GM18508 (cell line): Measurements from ENCODE around the gene MXD4.
"Not testable (repeated sequence)": the region's sequence is repeated elsewhere in the genome, so short reads cannot be mapped to it uniquely, and the experiment has no call there.

Experiments
- ATAC-seq: cut with Tn5 transposase; IDR thresholded peaks from one replicate; pipeline ENCODE4 v1.9.1; 2021; ENCODE audit warnings: moderate number of reproducible peaks; ENCODE audit not compliant: insufficient read depth, unreplicated experiment

The MXD4 gene

GRCh38 chr4:2276581-2277325 is 14.8 kb upstream of the MXD4 start:
- no peak for ATAC-seq

GRCh38 chr4:2275546-2276251 is 13.8 kb upstream of the MXD4 start:
- no peak for ATAC-seq

GRCh38 chr4:2275044-2275397 is 13.1 kb upstream of the MXD4 start:
- not testable (repeated sequence) for ATAC-seq

GRCh38 chr4:2274320-2275043 is 12.6 kb upstream of the MXD4 start:
- ATAC-seq = no peak

GRCh38 chr4:2273657-2274319 is 11.9 kb upstream of the MXD4 start:
- no peak for ATAC-seq

- ATAC-seq = no peak
These were observed 11.3 kb upstream of the MXD4 start for GRCh38 chr4:2273221-2273620.

GRCh38 chr4:2272828-2273120 is 10.9 kb upstream of the MXD4 start:
- no peak for ATAC-seq

GRCh38 chr4:2272026-2272827 is 10.3 kb upstream of the MXD4 start:
- no peak for ATAC-seq

GRCh38 chr4:2271279-2272025 is 9.5 kb upstream of the MXD4 start:
- no peak for ATAC-seq

GRCh38 chr4:2270341-2271165 is 8.6 kb upstream of the MXD4 start:
- no peak for ATAC-seq

GRCh38 chr4:2269618-2270163 is 7.8 kb upstream of the MXD4 start:
- ATAC-seq = no peak

GRCh38 chr4:2269206-2269531 is 7.3 kb upstream of the MXD4 start:
- ATAC-seq = no peak

GRCh38 chr4:2268357-2269205 is 6.7 kb upstream of the MXD4 start:
- no peak for ATAC-seq

GRCh38 chr4:2267841-2268240 is 5.9 kb upstream of the MXD4 start:
- ATAC-seq = no peak

GRCh38 chr4:2267320-2267811 is 5.5 kb upstream of the MXD4 start:
- no peak for ATAC-seq

- ATAC-seq = no peak
These were observed 4.9 kb upstream of the MXD4 start for GRCh38 chr4:2266821-2267220.

GRCh38 chr4:2266181-2266580 is 4.3 kb upstream of the MXD4 start:
- no peak for ATAC-seq
